ENCODE measurements around the gene PABPN1L.

Gene PABPN1L

GRCh38 chr16:88865742-88866141 lies 718 bp downstream of the PABPN1L start:
- DNase-seq: no peak

GRCh38 chr16:88865310-88865709 lies 1.1 kb downstream of the PABPN1L start:
- no peak for DNase-seq

- DNase-seq: no peak
These were observed 1.9 kb downstream of the PABPN1L start for GRCh38 chr16:88864521-88864920.

- DNase-seq: no peak
These were observed 2.4 kb downstream of the PABPN1L start for GRCh38 chr16:88864099-88864498.

- DNase-seq: no peak
These were observed 3.0 kb downstream of the PABPN1L start for GRCh38 chr16:88863426-88863825.

- DNase-seq: no peak
These were observed 3.5 kb downstream of the PABPN1L start for GRCh38 chr16:88862968-88863367.

GRCh38 chr16:88861359-88861758 lies 5.1 kb downstream of the PABPN1L start:
- no peak for DNase-seq

GRCh38 chr16:88859381-88860091 lies 6.9 kb downstream of the PABPN1L start:
- DNase-seq: no peak

- peak; percentile 97 for DNase-seq
These were observed 8.6 kb downstream of the PABPN1L start for GRCh38 chr16:88857728-88858339.

- DNase-seq: peak; percentile 100
These were observed 9.4 kb downstream of the PABPN1L start, which contains the start of the genes GALNS and TRAPPC2L for GRCh38 chr16:88856828-88857727. TSS of gene GALNS (minus strand) at chr16:88856947. CDS start at chr16:88856877, 70 bp downstream. TSS of gene TRAPPC2L (plus strand) at chr16:88857127. CDS start at chr16:88857151, 24 bp downstream.

- DNase-seq: peak; percentile 84
These were observed 10.2 kb downstream of the PABPN1L start for GRCh38 chr16:88856122-88856827.

GRCh38 chr16:88855736-88856121 lies 10.7 kb downstream of the PABPN1L start:
- DNase-seq: no peak

- DNase-seq: no peak
These were observed 11.3 kb downstream of the PABPN1L start for GRCh38 chr16:88855176-88855575.

GRCh38 chr16:88854306-88855111 lies 12.0 kb downstream of the PABPN1L start:
- no peak for DNase-seq

- DNase-seq: no peak
These were observed 13.0 kb downstream of the PABPN1L start for GRCh38 chr16:88853325-88853941.

- no peak for DNase-seq
These were observed 14.8 kb downstream of the PABPN1L start for GRCh38 chr16:88851616-88852015.

- no peak for DNase-seq
These were observed 15.8 kb downstream of the PABPN1L start for GRCh38 chr16:88850531-88851199.

- DNase-seq: no peak
These were observed 17.9 kb downstream of the PABPN1L start for GRCh38 chr16:88848557-88848956.

GRCh38 chr16:88847654-88848053 lies 18.8 kb downstream of the PABPN1L start:
- no peak for DNase-seq

GRCh38 chr16:88846088-88846487 lies 20.4 kb downstream of the PABPN1L start:
- DNase-seq: no peak

All from 8988T (cell line).